Gastrocnemius medialis (tissue), 4 donors: ENCODE measurements around the gene NR4A1. TPM values are rescaled to one million over a fixed set of nuclear protein-coding genes. Genes with fewer than 3 reads are reported as not detected.
A peak's percentile ranks its signal among the peaks of the same experiment; 100 is the strongest.

Source experiments
- ATAC-seq, 2 donors: fragments of 150-250 bp; one replicate each; pipeline ENCODE4 v1.9.1; 2016
- DNase-seq, 2 donors: peaks; one replicate each; pipeline ENCODE4 v3.0.0-alpha.2; 2019
- H3K27ac ChIP-seq, 4 donors: fragments of 200-600 bp; sonication (generic); 1 replicate in 1 of 4; 2 replicates in 3 of 4; pipeline ENCODE4 v1.5.1; 2016 to 2018; ENCODE audit warnings: mild to moderate bottlenecking in 2 of 4, moderate library complexity in 1 of 4
- H3K27me3 ChIP-seq, 3 donors: fragments of 200-600 bp; sonication (generic) in 2 of 3; 1 replicate in 1 of 3; 2 replicates in 2 of 3; pipeline versions ENCODE4 v1.5.1 to v1.6.0; 2016 to 2019; ENCODE audit warnings: mild to moderate bottlenecking in 1 of 3, moderate library complexity in 1 of 3
- H3K36me3 ChIP-seq, 2 donors: fragments of 200-600 bp; sonication (generic) in 1 of 2; one replicate each; pipeline ENCODE4 v1.5.1; 2017 to 2018
- H3K4me1 ChIP-seq, 2 donors: fragments of 200-600 bp; sonication (generic) in 1 of 2; one replicate each; pipeline ENCODE4 v1.5.1; 2016 to 2017; ENCODE audit warnings: mild to moderate bottlenecking in 2 of 2
- H3K4me3 ChIP-seq, 4 donors: fragments of 200-600 bp; sonication (generic) in 3 of 4; 1 replicate in 1 of 4; 2 replicates in 3 of 4; pipeline ENCODE4 v1.5.1; 2016 to 2019; ENCODE audit warnings: mild to moderate bottlenecking in 2 of 4
- H3K9me3 ChIP-seq, 3 donors: fragments of 200-600 bp; sonication (generic) in 2 of 3; 1 replicate in 1 of 3; 2 replicates in 2 of 3; pipeline ENCODE4 v1.5.1; 2016 to 2019
- CTCF ChIP-seq, 5 experiments: fragments of 450-650 bp in 3 of 5; fragments of 200-600 bp in 2 of 5; sonication (generic) in 2 of 5; IDR thresholded peaks in 4 of 5; conservative IDR thresholded peaks in 1 of 5; 1 replicate in 4 of 5; 2 replicates in 1 of 5; pipeline ENCODE4 v1.5.1; 2016 to 2019; ENCODE audit warnings: antibody characterized with exemption in 5 of 5, mild to moderate bottlenecking in 3 of 5, moderate library complexity in 3 of 5
- POLR2A ChIP-seq, 2 donors: fragments of 450-650 bp; IDR thresholded peaks; one replicate each; pipeline ENCODE4 v1.6.1; 2017; ENCODE audit warnings: antibody characterized with exemption in 2 of 2, mild to moderate bottlenecking in 2 of 2, moderate library complexity in 2 of 2
- in situ Hi-C, 4 donors: fragments of 200-750 bp; cut with MboI; loops; one replicate each; pipeline versions ENCODE4 v1.15.0 to v1.8.0; 2017; ENCODE audit warnings: low sequenced_read_pairs in 4 of 4
- intact Hi-C: fragments of 100-400 bp; cut with DNase I; formaldehyde crosslinking; loops from one replicate; pipeline ENCODE4 v1.15.1; 2023; ENCODE audit warnings: low total_unique reads
- total RNA-seq, 4 donors: library from RNA; depleted of rRNA; stranded (reverse); fragments of >200 nt; gene quantifications; one replicate each; pipeline versions ENCODE4 v1.1.0 to v1.2.3, GENCODE V29; 2016

Gene NR4A1
- total RNA-seq, 4 donors from 2014 or later: 36.3 to 248 (median 90.1) TPM

DNA sequence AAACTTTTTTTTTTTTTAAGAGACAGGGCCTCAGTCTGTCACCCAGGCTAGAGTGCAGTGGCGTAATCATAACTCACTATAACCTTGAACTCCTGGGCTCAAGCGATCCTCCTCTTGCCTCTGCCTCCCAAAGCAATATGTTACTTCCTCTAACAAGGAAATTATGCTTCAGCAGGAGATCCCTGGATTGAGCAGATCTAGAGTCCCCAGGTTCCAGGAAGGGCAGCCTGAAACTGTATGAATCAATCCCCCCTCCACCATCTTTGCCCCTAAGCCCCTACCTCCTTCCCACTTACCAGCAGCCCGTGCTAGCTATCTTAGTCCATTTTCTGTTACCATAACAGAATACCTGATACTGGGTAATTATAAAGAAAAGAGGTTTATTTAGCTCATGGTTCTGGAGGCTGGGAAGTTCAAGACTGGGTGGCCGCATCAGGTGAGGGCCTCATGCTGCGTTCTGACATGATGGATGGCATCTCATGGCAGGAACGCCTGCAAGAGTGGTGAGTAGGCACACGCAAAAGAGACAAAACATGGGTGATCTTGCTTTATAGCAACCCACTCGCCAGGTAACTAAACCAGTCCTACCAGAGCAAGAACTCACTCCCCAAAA, 39.5 kb upstream of the NR4A1 start:
- no peak for DNase-seq
- peaks cover 0 to 8% (median 8%) of the 10 kb centered on the region in 3 donors for H3K27me3 ChIP-seq
- TF ChIP-seq POLR2A (IDR thresholded peaks at IDR 0.05) (no peak), CTCF (IDR thresholded peaks at IDR 0.05 in 4 of 5, conservative IDR thresholded peaks at IDR 0.05 in 1 of 5) (no peak)
- H3K27ac ChIP-seq: peak overlapping the region; percentile 71 to 85 (median 80)
- no peak for ATAC-seq
- no peak overlapping the region for H3K4me3 ChIP-seq
- intact Hi-C loops (no loop called here), in situ Hi-C loops (no loop called here)
- peaks cover 0 to 8% of the 10 kb centered on the region in 2 donors for H3K4me1 ChIP-seq
- H3K9me3 ChIP-seq: no peaks in the 10 kb centered on the region
- no peaks in the 10 kb centered on the region for H3K36me3 ChIP-seq

DNA sequence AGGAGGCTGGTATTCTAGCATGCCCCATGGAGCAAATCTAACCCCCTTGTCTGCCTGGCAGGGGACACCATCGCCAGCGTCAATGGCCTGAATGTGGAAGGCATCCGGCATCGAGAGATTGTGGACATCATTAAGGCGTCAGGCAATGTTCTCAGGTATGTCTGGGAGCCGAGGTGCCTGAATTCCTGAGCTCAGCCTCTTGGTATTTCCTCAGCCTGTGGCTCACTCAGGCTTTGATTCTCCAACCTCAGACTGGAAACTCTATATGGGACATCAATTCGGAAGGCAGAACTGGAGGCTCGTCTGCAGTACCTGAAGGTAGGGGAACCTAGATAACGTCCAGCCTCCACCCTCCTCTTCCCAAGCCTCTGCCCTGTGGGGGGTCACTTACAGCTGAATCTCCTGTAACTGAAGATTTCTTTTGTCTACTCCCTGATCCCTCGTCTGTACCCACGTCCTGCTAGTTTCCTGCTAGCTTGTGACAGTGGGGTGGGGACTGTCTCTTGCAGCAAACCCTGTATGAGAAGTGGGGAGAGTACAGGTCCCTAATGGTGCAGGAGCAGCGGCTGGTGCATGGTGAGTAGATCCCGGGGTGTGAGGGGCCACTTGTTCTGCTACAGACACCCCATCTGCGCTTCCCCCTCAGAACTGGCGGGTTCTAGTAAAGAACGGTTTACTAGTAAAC, 37.5 kb upstream of the NR4A1 start:
- Histone ChIP-seq H3K9me3 (no peaks in the 10 kb centered on the region), H3K27me3 (no peaks in the 10 kb centered on the region), H3K4me3 (no peak overlapping the region), H3K36me3 (no peaks in the 10 kb centered on the region), H3K4me1 (peaks cover 0 to 8% of the 10 kb centered on the region in 2 donors), H3K27ac (no peak overlapping the region)
- DNase-seq (no peak), ATAC-seq (no peak)
- intact Hi-C loops (no loop called here), in situ Hi-C loops (no loop called here)
- no peak for TF ChIP-seq CTCF (IDR thresholded peaks at IDR 0.05 in 4 of 5, conservative IDR thresholded peaks at IDR 0.05 in 1 of 5)
- no peak for TF ChIP-seq POLR2A (IDR thresholded peaks at IDR 0.05)

- no peak overlapping the region for H3K4me3 ChIP-seq
- no peak overlapping the region for H3K27ac ChIP-seq
- H3K4me1 ChIP-seq: peaks cover 0 to 8% of the 10 kb centered on the region in 2 donors
- no peak for ATAC-seq
- no peak for DNase-seq
- no peaks in the 10 kb centered on the region for H3K9me3 ChIP-seq
- intact Hi-C loops: no loop called here
- H3K27me3 ChIP-seq: no peaks in the 10 kb centered on the region
- in situ Hi-C loops: no loop called here
- TF ChIP-seq CTCF (IDR thresholded peaks at IDR 0.05 in 4 of 5, conservative IDR thresholded peaks at IDR 0.05 in 1 of 5) (no peak), POLR2A (IDR thresholded peaks at IDR 0.05) (no peak)
- no peaks in the 10 kb centered on the region for H3K36me3 ChIP-seq
Observed at GRCh38 chr12:52014567-52015530, 36.4 kb upstream of the NR4A1 start.

- Histone ChIP-seq H3K9me3 (no peaks in the 10 kb centered on the region), H3K27ac (no peak overlapping the region), H3K4me1 (peaks cover 0 to 7% of the 10 kb centered on the region in 2 donors), H3K36me3 (no peaks in the 10 kb centered on the region), H3K4me3 (no peak overlapping the region), H3K27me3 (no peaks in the 10 kb centered on the region)
- ATAC-seq: no peak
- TF ChIP-seq POLR2A (IDR thresholded peaks at IDR 0.05) (no peak), CTCF (IDR thresholded peaks at IDR 0.05 in 4 of 5, conservative IDR thresholded peaks at IDR 0.05 in 1 of 5) (no peak)
- intact Hi-C loops (no loop called here), in situ Hi-C loops (no loop called here)
- no peak for DNase-seq
Observed at GRCh38 chr12:52015532-52016041, 35.7 kb upstream of the NR4A1 start.
